ENCODE data around the gene GORAB. TPM values are rescaled to one million over a fixed set of nuclear protein-coding genes. Genes with fewer than 3 reads are reported as not detected.

Gene GORAB
- total and polyA plus RNA-seq, 10 of the 15 experiments (the other 5 are each of a cell fraction or from before 2014, with no cell fraction given), result 5.5 to 38.6 (median 10.3) TPM

GRCh38 chr1:170587253-170587593 lies 55.3 kb downstream of the GORAB start (continued):
- TF ChIP-seq ZBTB11 (CRISPR knock-in tag; IDR thresholded peaks at IDR 0.05) (no peak), CHD4 (IDR thresholded peaks at IDR 0.05) (no peak), E4F1 (IDR thresholded peaks at IDR 0.05; ENCODE audit: borderline replicate concordance, partially characterized antibody) (no peak), PRDM15 (CRISPR knock-in tag; IDR thresholded peaks at IDR 0.05) (no peak), GATAD2B (conservative IDR thresholded peaks at IDR 0.05; ENCODE audit: low read depth) (no peak), CHD2 (IDR thresholded peaks at IDR 0.05; ENCODE audit: borderline replicate concordance, low read depth, low read length) (no peak), NFYB (IDR thresholded peaks at IDR 0.05; ENCODE audit: insufficient read depth, low read depth, low read length) (no peak), CREM (IDR thresholded peaks at IDR 0.05; ENCODE audit: low read depth) (no peak), IKZF2 (IDR thresholded peaks at IDR 0.05) (no peak), BCL3 (IDR thresholded peaks at IDR 0.05; ENCODE audit: borderline replicate concordance, insufficient read depth, low read depth, low read length, poor library complexity, severe bottlenecking) (no peak), KLF5 (IDR thresholded peaks at IDR 0.05; ENCODE audit: partially characterized antibody) (no peak)
